ENCODE results near the gene HBB.
A peak's percentile ranks its signal among the peaks of the same experiment; 100 is the strongest.
"Not testable (repeated sequence)": the region's sequence is repeated elsewhere in the genome, so short reads cannot be mapped to it uniquely, and the experiment has no call there.

HBB gene

GRCh38 chr11:5249807-5250396 is 23.0 kb upstream of the HBB start, which contains the start of gene HBG1:
Gene HBG1 (minus strand): TSS chr11:5249857. CDS start chr11:5249804, 53 bp downstream.
- not testable (repeated sequence) for DNase-seq (ENCODE audit: low read depth, low spot score); H3K4me3 ChIP-seq (ENCODE audit: low read length)

DNA sequence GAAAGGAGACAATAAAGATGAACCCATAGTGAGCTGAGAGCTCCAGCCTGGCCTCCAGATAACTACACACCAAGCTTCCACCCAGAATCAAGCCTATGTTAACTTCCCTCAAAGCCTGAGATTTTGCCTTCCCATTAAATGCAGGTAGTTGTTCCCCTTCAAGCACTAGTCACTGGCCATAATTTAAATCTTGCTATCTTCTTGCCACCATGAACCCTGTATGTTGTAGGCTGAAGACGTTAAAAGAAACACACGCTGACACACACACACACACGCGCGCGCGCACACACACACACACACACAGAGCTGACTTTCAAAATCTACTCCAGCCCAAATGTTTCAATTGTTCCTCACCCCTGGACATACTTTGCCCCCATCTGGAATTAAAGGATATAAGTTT is 21.6 kb upstream of the HBB start:
- not testable (repeated sequence) for DNase-seq (ENCODE audit: low read depth, low spot score)

GRCh38 chr11:5247472-5248192 is 20.8 kb upstream of the HBB start:
- no peak for DNase-seq (ENCODE audit: low read depth, low spot score)
- no peak overlapping the region for H3K4me3 ChIP-seq (ENCODE audit: low read length)

More for the DNA sequence above, 21.6 kb upstream of the HBB start:
- not testable (repeated sequence) for H3K4me3 ChIP-seq (ENCODE audit: low read length)

DNA sequence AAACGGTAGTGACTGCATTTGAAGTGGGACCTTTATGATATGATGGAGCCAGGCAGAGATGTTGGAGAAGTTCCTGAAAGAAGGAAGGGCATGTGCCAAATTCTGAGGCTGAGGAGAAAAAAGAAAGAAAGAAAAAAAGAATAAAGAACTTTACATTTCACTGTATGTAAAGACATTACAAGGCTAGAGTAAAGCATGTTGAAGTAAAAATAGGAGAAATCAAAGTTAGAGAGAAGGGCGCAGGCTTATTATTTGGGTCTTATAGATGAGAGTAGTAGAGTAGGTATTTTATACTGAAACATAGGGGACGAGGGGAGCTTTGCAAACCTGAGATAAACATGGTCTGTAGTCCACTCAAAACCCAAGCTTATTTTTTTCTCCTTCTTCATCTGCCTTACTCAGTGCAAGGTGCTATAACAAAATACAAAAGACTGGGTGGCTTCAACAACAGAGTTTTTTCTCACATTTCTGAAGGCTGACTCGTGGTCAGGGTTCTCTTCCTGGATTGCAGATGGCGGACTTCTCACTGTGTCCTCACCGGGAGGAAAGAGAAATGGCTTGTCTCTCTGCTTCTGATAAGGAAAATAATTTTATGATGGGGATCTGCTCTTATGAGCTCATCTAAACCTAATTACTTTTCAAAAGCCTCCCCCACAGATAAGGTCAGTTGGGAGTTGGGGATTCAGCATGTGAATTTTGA is 20.1 kb upstream of the HBB start:
- no peak for DNase-seq (ENCODE audit: low read depth, low spot score)
- no peak overlapping the region for H3K4me3 ChIP-seq (ENCODE audit: low read length)

GRCh38 chr11:5245155-5245554 is 18.3 kb upstream of the HBB start:
- no peak overlapping the region for H3K4me3 ChIP-seq (ENCODE audit: low read length)
- DNase-seq (ENCODE audit: low read depth, low spot score), result no peak

DNA sequence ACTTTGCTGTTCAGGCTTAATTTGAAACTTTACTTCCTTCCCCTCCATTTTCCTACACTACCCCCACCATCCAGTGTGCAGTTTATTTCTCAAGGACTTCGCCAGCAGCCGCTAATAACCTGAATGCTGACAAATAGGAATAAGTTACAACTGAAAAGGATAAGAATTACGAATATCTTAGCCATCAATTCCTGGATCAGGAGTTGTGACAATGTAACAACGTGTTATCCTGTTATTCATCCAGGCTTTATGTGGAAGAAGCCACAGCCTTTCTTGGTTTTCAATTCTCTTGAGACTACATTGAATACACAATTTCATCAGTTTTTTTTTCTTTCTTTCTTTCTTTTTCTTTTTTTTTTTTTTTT is 16.9 kb upstream of the HBB start:
- H3K4me3 ChIP-seq (ENCODE audit: low read length), result no peak overlapping the region
- no peak for DNase-seq (ENCODE audit: low read depth, low spot score)

- DNase-seq (ENCODE audit: low read depth, low spot score), result no peak
- H3K4me3 ChIP-seq (ENCODE audit: low read length), result no peak overlapping the region
Measured at GRCh38 chr11:5242933-5243815, 16.3 kb upstream of the HBB start.

- no peak overlapping the region for H3K4me3 ChIP-seq (ENCODE audit: low read length)
- no peak for DNase-seq (ENCODE audit: low read depth, low spot score)
Measured at GRCh38 chr11:5242208-5242607, 15.3 kb upstream of the HBB start.

DNA sequence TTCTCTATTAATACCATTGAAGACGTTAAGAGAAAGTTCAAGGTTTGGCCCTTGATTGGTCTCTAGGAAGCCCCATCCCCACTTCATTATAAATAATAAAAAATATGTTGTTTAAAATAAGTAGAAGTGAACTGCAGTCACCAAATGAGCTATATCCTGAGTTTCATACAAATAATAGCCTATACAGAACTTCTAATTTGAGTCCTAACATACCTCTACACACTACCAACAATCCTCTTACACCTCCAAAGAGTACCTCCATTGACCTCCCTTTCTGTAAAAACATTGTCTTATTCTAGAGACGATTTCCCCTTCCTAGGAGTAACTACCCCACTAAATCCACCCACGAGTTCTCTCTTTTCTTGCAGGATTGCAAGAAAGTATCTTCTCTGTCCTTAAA is 14.6 kb upstream of the HBB start:
- DNase-seq (ENCODE audit: low read depth, low spot score), result no peak
- H3K4me3 ChIP-seq (ENCODE audit: low read length), result no peak overlapping the region

GRCh38 chr11:5240458-5240857 is 13.6 kb upstream of the HBB start:
- no peak overlapping the region for H3K4me3 ChIP-seq (ENCODE audit: low read length)
- DNase-seq (ENCODE audit: low read depth, low spot score), result no peak

- DNase-seq (ENCODE audit: low read depth, low spot score), result no peak
- H3K4me3 ChIP-seq (ENCODE audit: low read length), result no peak overlapping the region
Measured at GRCh38 chr11:5240056-5240455, 13.2 kb upstream of the HBB start.

GRCh38 chr11:5239046-5239445 is 12.2 kb upstream of the HBB start:
- no peak overlapping the region for H3K4me3 ChIP-seq (ENCODE audit: low read length)
- no peak for DNase-seq (ENCODE audit: low read depth, low spot score)

- no peak for DNase-seq (ENCODE audit: low read depth, low spot score)
- H3K4me3 ChIP-seq (ENCODE audit: low read length), result no peak overlapping the region
Measured at GRCh38 chr11:5238486-5238885, 11.6 kb upstream of the HBB start.

GRCh38 chr11:5237420-5237819 is 10.5 kb upstream of the HBB start:
- no peak overlapping the region for H3K4me3 ChIP-seq (ENCODE audit: low read length)
- DNase-seq (ENCODE audit: low read depth, low spot score), result no peak

- no peak overlapping the region for H3K4me3 ChIP-seq (ENCODE audit: low read length)
- no peak for DNase-seq (ENCODE audit: low read depth, low spot score)
Measured at GRCh38 chr11:5235364-5236095, 8.7 kb upstream of the HBB start.

- peak; percentile 20 for DNase-seq (ENCODE audit: low read depth, low spot score)
- H3K4me3 ChIP-seq (ENCODE audit: low read length), result no peak within 1 kb of the TSS
Measured at GRCh38 chr11:5234381-5234834, 7.5 kb upstream of the HBB start, which contains the start of gene HBD. Gene HBD (minus strand): TSS chr11:5234483. CDS start chr11:5234433, 50 bp downstream.

- no peak for DNase-seq (ENCODE audit: low read depth, low spot score)
- no peak overlapping the region for H3K4me3 ChIP-seq (ENCODE audit: low read length)
Measured at GRCh38 chr11:5233307-5233706, 6.4 kb upstream of the HBB start.

- H3K4me3 ChIP-seq (ENCODE audit: low read length), result no peak overlapping the region
- DNase-seq (ENCODE audit: low read depth, low spot score), result no peak
Measured at GRCh38 chr11:5232821-5233220, 6.0 kb upstream of the HBB start.

- H3K4me3 ChIP-seq (ENCODE audit: low read length), result no peak overlapping the region
- no peak for DNase-seq (ENCODE audit: low read depth, low spot score)
Measured at GRCh38 chr11:5232176-5232575, 5.3 kb upstream of the HBB start.

Data from Jurkat, Clone E6-1 (cell line).